Tibial nerve (tissue), 4 donors: ENCODE data around the gene ZNF597. TPM values are rescaled to one million over a fixed set of nuclear protein-coding genes. Genes with fewer than 3 reads are reported as not detected.

Experiments
- DNase-seq, 2 donors: peaks; one replicate each; pipeline ENCODE4 v3.0.0-alpha.2; 2019; ENCODE audit warnings: low spot score in 2 of 2
- H3K27ac ChIP-seq, 4 donors: fragments of 200-600 bp; sonication (generic) in 3 of 4; one replicate each; pipeline ENCODE4 v1.5.1; 2017 to 2019; ENCODE audit warnings: mild to moderate bottlenecking in 1 of 4
- H3K27me3 ChIP-seq, 2 donors: fragments of 200-600 bp; sonication (generic) in 1 of 2; one replicate each; pipeline versions ENCODE4 v1.5.1 to v1.6.0; 2017 to 2019
- H3K36me3 ChIP-seq, 3 donors: fragments of 200-600 bp; sonication (generic); one replicate each; pipeline ENCODE4 v1.5.1; 2018 to 2019
- H3K4me1 ChIP-seq, 4 donors: fragments of 200-600 bp; sonication (generic) in 3 of 4; one replicate each; pipeline ENCODE4 v1.5.1; 2017 to 2019
- H3K4me3 ChIP-seq, 4 donors: fragments of 200-600 bp; sonication (generic) in 3 of 4; one replicate each; pipeline ENCODE4 v1.5.1; 2017 to 2019; ENCODE audit warnings: mild to moderate bottlenecking in 1 of 4, moderate library complexity in 1 of 4
- H3K9me3 ChIP-seq, 4 donors: fragments of 200-600 bp; sonication (generic) in 3 of 4; one replicate each; pipeline ENCODE4 v1.5.1; 2017 to 2019
- EP300 ChIP-seq, 2 donors: sonication (generic); formaldehyde crosslinking; IDR thresholded peaks; one replicate each; pipeline ENCODE4 v1.6.1; 2017; ENCODE audit warnings: antibody characterized with exemption in 2 of 2, mild to moderate bottlenecking in 1 of 2
- POLR2A ChIP-seq, 2 donors: fragments of 450-650 bp; IDR thresholded peaks; one replicate each; pipeline ENCODE4 v1.6.1; 2017; ENCODE audit warnings: antibody characterized with exemption in 2 of 2, mild to moderate bottlenecking in 2 of 2, moderate library complexity in 2 of 2
- WGBS, 2 donors: methylation state at CpG; one replicate each; pipeline ENCODE4 v1.1.5; 2018; 5-methylcytosine and 5-hydroxymethylcytosine counted together
- total RNA-seq, 4 donors: library from RNA; depleted of rRNA; stranded (reverse); fragments of >200 nt; gene quantifications; one replicate each; pipeline ENCODE4 v1.1.0, GENCODE V29; 2016
- TF ChIP-seq, protein P1 (sequence below), 5 experiments: fragments of 200-600 bp in 3 of 5; fragments of 450-650 bp in 2 of 5; sonication (generic) in 3 of 5; IDR thresholded peaks; one replicate each; pipeline ENCODE4 v1.5.1; 2016 to 2019; ENCODE audit warnings: antibody characterized with exemption in 5 of 5, mild to moderate bottlenecking in 3 of 5, moderate library complexity in 2 of 5

ZNF597 gene, protein sequence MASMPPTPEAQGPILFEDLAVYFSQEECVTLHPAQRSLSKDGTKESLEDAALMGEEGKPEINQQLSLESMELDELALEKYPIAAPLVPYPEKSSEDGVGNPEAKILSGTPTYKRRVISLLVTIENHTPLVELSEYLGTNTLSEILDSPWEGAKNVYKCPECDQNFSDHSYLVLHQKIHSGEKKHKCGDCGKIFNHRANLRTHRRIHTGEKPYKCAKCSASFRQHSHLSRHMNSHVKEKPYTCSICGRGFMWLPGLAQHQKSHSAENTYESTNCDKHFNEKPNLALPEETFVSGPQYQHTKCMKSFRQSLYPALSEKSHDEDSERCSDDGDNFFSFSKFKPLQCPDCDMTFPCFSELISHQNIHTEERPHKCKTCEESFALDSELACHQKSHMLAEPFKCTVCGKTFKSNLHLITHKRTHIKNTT
- 1 to 10 TPM; 2.2 to 3.1 (median 2.7) TPM for total RNA-seq

DNA sequence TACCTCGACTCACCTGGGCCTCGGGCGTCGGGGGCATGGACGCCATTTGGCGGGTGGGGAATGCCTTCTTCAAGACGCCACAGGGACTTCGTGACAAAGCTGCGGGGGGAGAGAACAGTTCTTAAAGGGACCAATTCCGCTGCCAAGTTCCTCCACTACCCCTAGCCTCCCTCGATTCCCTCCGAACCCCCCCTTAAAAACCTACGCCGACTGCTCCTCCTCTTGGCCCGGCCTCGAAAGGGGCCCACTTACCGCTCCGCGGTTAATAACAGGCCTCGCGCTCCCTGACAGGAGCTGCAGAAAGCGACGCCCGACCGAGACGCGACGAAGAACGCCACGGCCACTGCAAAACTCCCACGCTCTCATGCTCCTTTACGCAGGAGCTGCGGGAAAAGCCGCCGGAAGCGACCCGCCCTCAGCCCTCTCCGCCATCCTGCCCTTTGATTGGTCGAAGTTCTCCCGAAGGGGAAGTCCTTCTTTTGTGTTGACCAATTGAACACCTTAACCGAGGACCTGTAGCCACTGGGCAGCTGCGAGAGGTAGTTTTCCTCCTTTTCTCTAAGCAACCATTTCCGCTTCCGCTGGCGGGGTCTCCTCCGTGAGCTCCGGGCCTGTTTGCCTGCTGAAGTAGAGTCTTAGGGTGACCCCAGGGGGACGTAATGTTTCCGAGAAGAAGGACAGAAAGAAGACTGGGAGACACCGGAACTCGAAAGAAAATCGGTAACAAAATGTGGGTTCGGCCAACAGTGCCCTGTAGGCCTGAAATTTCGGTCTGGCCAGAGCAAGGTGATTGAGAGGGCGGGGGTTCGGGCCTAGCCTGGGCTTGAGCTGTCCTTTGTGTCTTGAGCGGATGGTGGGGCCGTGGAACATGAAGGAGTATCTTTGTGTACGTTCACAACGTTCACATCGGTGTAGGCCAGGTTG, at the start of gene ZNF597, which contains the start of gene NAA60:
TSS of gene ZNF597 (minus strand) at position 397 of the 924 bp plus-strand sequence. CDS start at position 46, 351 bp downstream.
TSS of gene NAA60 (plus strand) at position 573 of the 924 bp plus-strand sequence. CDS start 32,548 bp downstream, outside the sequence.
- TF ChIP-seq, protein P1, sequence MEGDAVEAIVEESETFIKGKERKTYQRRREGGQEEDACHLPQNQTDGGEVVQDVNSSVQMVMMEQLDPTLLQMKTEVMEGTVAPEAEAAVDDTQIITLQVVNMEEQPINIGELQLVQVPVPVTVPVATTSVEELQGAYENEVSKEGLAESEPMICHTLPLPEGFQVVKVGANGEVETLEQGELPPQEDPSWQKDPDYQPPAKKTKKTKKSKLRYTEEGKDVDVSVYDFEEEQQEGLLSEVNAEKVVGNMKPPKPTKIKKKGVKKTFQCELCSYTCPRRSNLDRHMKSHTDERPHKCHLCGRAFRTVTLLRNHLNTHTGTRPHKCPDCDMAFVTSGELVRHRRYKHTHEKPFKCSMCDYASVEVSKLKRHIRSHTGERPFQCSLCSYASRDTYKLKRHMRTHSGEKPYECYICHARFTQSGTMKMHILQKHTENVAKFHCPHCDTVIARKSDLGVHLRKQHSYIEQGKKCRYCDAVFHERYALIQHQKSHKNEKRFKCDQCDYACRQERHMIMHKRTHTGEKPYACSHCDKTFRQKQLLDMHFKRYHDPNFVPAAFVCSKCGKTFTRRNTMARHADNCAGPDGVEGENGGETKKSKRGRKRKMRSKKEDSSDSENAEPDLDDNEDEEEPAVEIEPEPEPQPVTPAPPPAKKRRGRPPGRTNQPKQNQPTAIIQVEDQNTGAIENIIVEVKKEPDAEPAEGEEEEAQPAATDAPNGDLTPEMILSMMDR (IDR thresholded peaks at IDR 0.05) = no peak
- TF ChIP-seq POLR2A (IDR thresholded peaks at IDR 0.05) (peak in 1 of 2 donors; percentile 48), EP300 (IDR thresholded peaks at IDR 0.05) (peak; percentile 40 to 50)

DNA sequence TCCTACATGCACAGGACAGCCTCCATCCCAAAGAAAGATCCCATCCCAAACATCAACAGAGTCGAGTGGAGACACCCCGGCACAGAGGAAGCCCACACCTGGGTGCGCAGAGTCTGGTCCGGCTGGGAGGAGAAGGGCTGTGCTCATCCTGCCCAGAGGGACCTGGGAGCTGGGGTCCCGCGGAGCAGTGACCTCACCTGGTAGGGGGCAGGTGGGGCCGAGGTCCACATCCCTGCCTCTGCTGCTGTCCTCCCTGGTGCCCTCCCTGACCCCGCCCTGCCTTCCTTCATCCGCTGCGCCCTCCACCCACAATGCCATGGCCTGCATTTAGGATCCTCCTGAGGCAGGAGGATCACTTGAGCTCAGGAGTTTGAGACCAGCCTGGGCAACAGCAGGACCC, 49.1 kb upstream of the ZNF597 start:
- no peak for DNase-seq
- TF ChIP-seq, protein P1 (IDR thresholded peaks at IDR 0.05) = no peak
- 91 to 95% methylated on average over 7 to 10 of the region's 10 CpGs for WGBS, 2 donors
- no peak overlapping the region for H3K27ac ChIP-seq
- H3K36me3 ChIP-seq = peaks cover 0 to 10% (median 0%) of the 10 kb centered on the region in 3 donors
- no peaks in the 10 kb centered on the region for H3K27me3 ChIP-seq
- peaks cover 0 to 9% (median 0%) of the 10 kb centered on the region in 4 donors for H3K4me1 ChIP-seq
- H3K9me3 ChIP-seq = no peaks in the 10 kb centered on the region
- no peak overlapping the region for H3K4me3 ChIP-seq

More for the DNA sequence above, at the start of gene ZNF597, which contains the start of gene NAA60:
- WGBS, 2 donors = 45 to 52% methylated on average over 60 to 61 of the region's 61 CpGs
- peak; percentile 57 to 61 for DNase-seq
- Histone ChIP-seq H3K4me3 (peak within 1 kb of the TSS; percentile 44 to 57 (median 50)), H3K27me3 (no peaks in the 10 kb centered on the region), H3K9me3 (peaks cover 0 to 26% (median 0%) of the 10 kb centered on the region in 4 donors), H3K27ac (peak within 1 kb of the TSS; percentile 3 to 80 (median 71)), H3K36me3 (peaks cover 0 to 41% (median 0%) of the 10 kb centered on the region in 3 donors), H3K4me1 (peaks cover 0 to 19% (median 3%) of the 10 kb centered on the region in 4 donors)

DNA sequence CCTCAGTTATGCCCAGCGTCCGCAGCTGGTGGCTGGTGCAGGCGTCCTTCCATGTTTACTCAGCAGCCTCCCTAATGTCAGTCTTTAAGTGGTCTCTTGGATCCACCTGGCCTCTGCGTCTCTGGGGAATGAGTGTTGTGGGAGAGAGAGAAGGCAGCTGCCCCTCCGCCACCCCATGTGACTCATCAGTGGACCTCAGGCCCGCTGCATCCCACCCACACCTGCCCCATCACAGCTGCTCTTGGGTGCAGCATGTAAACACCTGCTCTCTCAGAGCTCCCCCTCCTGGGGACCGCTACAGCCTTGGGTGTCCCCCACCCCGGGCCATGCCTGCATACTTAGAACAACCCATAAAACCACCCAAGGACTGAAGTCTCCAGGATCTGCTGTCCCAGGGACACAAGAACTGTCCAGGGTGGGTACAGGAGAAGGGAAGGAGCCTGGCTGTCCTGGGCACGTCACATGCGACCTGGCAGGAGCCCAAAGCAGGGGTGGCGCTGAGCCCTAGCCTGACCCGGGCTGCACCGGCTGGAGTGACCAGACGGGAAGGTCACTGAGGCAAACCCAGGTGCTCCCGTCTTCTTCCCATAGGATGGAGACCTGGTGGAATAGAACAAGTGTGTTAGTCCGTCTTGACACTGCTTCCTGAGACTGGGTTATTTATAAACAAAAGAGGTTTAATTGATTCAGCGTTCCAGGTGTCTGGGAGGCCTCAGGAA, 47.8 kb upstream of the ZNF597 start:
- WGBS, 2 donors = 46 to 53% methylated on average over 15 to 17 of the region's 17 CpGs
- no peaks in the 10 kb centered on the region for H3K9me3 ChIP-seq
- no peak overlapping the region for H3K27ac ChIP-seq
- peaks cover 0 to 22% (median 1%) of the 10 kb centered on the region in 3 donors for H3K36me3 ChIP-seq
- TF ChIP-seq, protein P1 (IDR thresholded peaks at IDR 0.05) = no peak
- no peak for TF ChIP-seq EP300 (IDR thresholded peaks at IDR 0.05)
- no peak overlapping the region for H3K4me3 ChIP-seq
- DNase-seq = no peak
- H3K27me3 ChIP-seq = no peaks in the 10 kb centered on the region
- peaks cover 0 to 9% (median 0%) of the 10 kb centered on the region in 4 donors for H3K4me1 ChIP-seq

DNA sequence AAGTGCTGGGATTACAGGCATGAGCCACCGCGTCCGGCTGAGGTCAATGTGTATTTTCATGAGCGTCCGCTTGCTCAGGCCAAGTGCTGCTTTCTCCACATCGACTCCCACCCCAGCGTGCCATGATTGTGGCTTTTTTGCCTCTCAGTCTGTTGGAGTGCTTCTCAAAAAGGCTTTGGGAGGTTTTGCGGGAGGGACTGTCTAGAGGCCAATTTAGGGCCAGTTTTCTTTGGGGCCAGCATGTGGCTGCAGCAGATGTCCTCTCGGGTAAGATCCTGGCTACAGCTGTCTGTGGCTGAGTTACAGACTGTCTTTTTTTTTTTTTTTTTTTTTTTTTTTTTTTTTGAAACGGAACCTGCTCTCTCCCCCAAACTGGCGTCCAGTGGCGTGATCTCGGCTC, 45.5 kb upstream of the ZNF597 start:
- WGBS, 2 donors = 74 to 82% methylated on average over 9 to 13 of the region's 13 CpGs
- Histone ChIP-seq H3K36me3 (peaks cover 0 to 44% (median 18%) of the 10 kb centered on the region in 3 donors), H3K4me3 (no peak overlapping the region), H3K9me3 (no peaks in the 10 kb centered on the region), H3K4me1 (peaks cover 0 to 9% (median 0%) of the 10 kb centered on the region in 4 donors), H3K27me3 (no peaks in the 10 kb centered on the region), H3K27ac (no peak overlapping the region)
- TF ChIP-seq EP300 (IDR thresholded peaks at IDR 0.05) (no peak), POLR2A (IDR thresholded peaks at IDR 0.05) (no peak)
- TF ChIP-seq, protein P1 (IDR thresholded peaks at IDR 0.05) = no peak
- no peak for DNase-seq
